ENCODE data around the gene RPS27L. TPM values are rescaled to one million over a fixed set of nuclear protein-coding genes. Genes with fewer than 3 reads are reported as not detected.
A peak's percentile ranks its signal among the peaks of the same experiment; 100 is the strongest.

Gene RPS27L
- total RNA-seq, 2 donors from 2014 or later = 187 to 240 TPM

DNA sequence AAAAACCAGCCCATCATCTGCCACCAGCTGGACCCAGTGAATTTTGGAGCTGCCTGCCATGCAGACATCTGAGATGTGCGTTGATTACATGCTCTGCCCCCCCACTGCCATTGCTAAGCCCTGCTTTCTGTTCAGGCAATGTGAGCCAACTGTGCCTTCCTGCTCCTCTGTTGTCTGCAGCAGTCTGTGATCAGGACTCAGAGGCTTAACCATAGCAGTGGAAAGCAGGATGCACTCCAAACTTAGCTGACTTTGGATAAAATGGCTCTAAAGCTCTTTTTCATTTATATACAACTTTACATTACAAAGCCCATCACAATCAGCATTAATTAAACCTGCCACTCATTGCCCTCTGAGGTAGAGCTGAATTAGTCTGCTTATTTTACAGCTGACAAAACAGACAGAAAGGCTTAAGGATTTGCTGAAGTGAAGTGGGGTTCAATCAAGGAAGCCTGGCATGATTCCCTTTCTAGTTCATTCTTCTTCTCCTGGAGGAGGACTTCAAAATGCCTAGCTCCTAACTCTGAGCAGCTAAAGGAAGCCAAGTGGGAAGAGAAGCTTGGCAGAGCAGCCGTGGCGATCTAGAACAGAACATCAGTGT, 15.7 kb upstream of the RPS27L start:
- H3K27ac Mint-ChIP-seq = no peak overlapping the region
- no peaks in the 10 kb centered on the region for H3K36me3 Mint-ChIP-seq (ENCODE audit: low read depth)
- H3K27me3 Mint-ChIP-seq = no peaks in the 10 kb centered on the region

GRCh38 chr15:63172376-63172775, 15.1 kb upstream of the RPS27L start:
- Mint-ChIP-seq H3K4me1 (peaks cover 4% of the 10 kb centered on the region), H3K9me3 (no peaks in the 10 kb centered on the region), H3K36me3 (ENCODE audit: low read depth) (no peaks in the 10 kb centered on the region), H3K27me3 (no peaks in the 10 kb centered on the region), H3K4me3 (no peak overlapping the region), H3K27ac (peak overlapping the region; percentile 12)
- no peak for ATAC-seq (replicated peaks)

More for the DNA sequence above, 15.7 kb upstream of the RPS27L start:
- Mint-ChIP-seq H3K9me3 (no peaks in the 10 kb centered on the region), H3K4me1 (peaks cover 6% of the 10 kb centered on the region), H3K4me3 (no peak overlapping the region)
- ATAC-seq (replicated peaks) = no peak

- no peaks in the 10 kb centered on the region for H3K4me1 Mint-ChIP-seq
- no peaks in the 10 kb centered on the region for H3K27me3 Mint-ChIP-seq
- H3K4me3 Mint-ChIP-seq = no peak overlapping the region
- no peaks in the 10 kb centered on the region for H3K36me3 Mint-ChIP-seq (ENCODE audit: low read depth)
- H3K27ac Mint-ChIP-seq = peak overlapping the region; percentile 17
- no peak for ATAC-seq (replicated peaks)
- no peaks in the 10 kb centered on the region for H3K9me3 Mint-ChIP-seq
These were observed 12.5 kb upstream of the RPS27L start for GRCh38 chr15:63169788-63170187.

DNA sequence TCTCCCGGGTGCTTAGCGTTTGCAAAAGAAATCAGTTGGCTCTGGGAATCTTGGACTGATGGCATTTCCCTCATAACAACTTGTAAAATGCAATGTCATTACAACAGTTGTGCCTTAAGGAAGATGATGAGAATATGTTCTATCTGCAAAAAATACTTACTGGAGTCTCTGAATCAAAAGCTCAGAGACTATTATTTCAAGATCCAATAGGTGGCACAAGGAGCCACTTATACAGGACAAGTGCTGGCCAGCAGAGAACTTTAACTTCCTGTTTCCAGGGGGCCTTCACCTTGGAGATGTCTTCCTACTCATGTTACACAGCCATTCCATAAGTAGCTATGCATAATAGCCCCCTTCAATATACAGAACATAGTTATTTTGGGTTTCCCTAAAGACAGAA, 8.9 kb upstream of the RPS27L start:
- no peaks in the 10 kb centered on the region for H3K4me1 Mint-ChIP-seq
- H3K36me3 Mint-ChIP-seq (ENCODE audit: low read depth) = no peaks in the 10 kb centered on the region
- no peaks in the 10 kb centered on the region for H3K9me3 Mint-ChIP-seq
- ATAC-seq (replicated peaks) = no peak
- no peak overlapping the region for H3K4me3 Mint-ChIP-seq
- H3K27me3 Mint-ChIP-seq = no peaks in the 10 kb centered on the region
- no peak overlapping the region for H3K27ac Mint-ChIP-seq

DNA sequence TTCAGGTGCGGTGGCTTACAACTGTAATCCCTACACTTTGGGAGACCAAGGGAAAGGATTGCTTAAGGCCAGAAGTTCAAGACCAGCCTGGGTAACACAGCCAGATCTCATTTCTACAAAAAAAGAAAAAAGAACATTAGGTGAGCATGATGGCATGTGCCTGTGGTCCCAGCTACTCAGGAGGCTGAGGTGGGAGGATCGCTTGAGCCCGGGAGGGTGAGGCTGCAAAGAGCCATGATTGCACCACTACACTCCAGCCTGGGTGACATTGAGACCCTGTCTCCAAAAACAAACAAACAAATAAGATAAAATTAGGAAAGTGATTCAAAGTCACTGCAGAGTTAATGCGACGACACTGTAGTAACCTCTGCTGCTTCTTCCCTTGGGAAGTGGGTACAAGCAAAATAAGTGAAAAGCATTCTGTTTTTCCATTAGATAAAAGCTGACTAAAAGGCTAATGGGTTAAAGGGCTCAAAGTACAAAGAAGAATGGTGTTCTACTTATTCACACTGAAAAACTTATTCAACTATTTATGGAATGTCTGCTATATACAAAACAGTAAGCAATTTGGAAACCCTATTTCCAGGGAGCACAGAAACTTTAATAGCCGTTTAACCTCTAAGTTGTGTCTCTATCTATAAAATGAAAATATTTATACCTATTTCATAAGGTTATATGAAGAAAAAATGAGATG, 8.0 kb upstream of the RPS27L start:
- Mint-ChIP-seq H3K27me3 (no peaks in the 10 kb centered on the region), H3K36me3 (ENCODE audit: low read depth) (no peaks in the 10 kb centered on the region), H3K9me3 (no peaks in the 10 kb centered on the region), H3K4me1 (no peaks in the 10 kb centered on the region), H3K27ac (no peak overlapping the region), H3K4me3 (no peak overlapping the region)
- ATAC-seq (replicated peaks) = no peak

DNA sequence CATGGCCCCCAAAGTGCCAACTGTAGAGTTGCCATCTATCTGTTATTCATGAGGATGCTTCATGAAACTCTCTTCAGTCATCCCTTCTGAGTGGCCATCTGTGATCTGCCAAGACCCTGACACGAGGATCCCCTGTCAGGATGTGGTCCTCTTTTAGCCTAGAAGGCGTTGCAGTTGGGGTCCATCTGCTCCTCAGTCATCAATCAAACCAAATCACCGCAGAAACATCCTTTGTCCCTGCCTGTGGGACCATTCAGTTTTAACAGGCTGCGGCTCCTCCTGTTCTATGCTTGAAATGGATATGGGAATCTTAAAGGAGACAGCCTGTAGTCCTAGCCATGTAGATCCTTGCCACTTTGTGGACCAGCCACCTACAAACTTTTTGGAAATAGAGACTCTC, 5.9 kb upstream of the RPS27L start:
- no peaks in the 10 kb centered on the region for H3K36me3 Mint-ChIP-seq (ENCODE audit: low read depth)
- no peaks in the 10 kb centered on the region for H3K27me3 Mint-ChIP-seq
- H3K4me3 Mint-ChIP-seq = no peak overlapping the region
- ATAC-seq (replicated peaks) = no peak
- no peaks in the 10 kb centered on the region for H3K4me1 Mint-ChIP-seq
- H3K27ac Mint-ChIP-seq = peak overlapping the region; percentile 32
- no peaks in the 10 kb centered on the region for H3K9me3 Mint-ChIP-seq

GRCh38 chr15:63160638-63161037, 3.4 kb upstream of the RPS27L start:
- Mint-ChIP-seq H3K27me3 (no peaks in the 10 kb centered on the region), H3K36me3 (ENCODE audit: low read depth) (peaks cover 18% of the 10 kb centered on the region), H3K27ac (no peak overlapping the region), H3K9me3 (no peaks in the 10 kb centered on the region), H3K4me3 (no peak overlapping the region), H3K4me1 (no peaks in the 10 kb centered on the region)
- no peak for ATAC-seq (replicated peaks)

- no peaks in the 10 kb centered on the region for H3K27me3 Mint-ChIP-seq
- peak overlapping the region; percentile 99 for H3K4me3 Mint-ChIP-seq
- H3K4me1 Mint-ChIP-seq = peaks cover 11% of the 10 kb centered on the region
- ATAC-seq (replicated peaks) = peak; percentile 46
- H3K9me3 Mint-ChIP-seq = no peaks in the 10 kb centered on the region
- H3K36me3 Mint-ChIP-seq (ENCODE audit: low read depth) = peaks cover 44% of the 10 kb centered on the region
- H3K27ac Mint-ChIP-seq = peak overlapping the region; percentile 98
These were observed 684 bp upstream of the RPS27L start for GRCh38 chr15:63157891-63158431.

- peak overlapping the region; percentile 98 for H3K27ac Mint-ChIP-seq
- H3K4me3 Mint-ChIP-seq = peak overlapping the region; percentile 99
- no peaks in the 10 kb centered on the region for H3K9me3 Mint-ChIP-seq
- peaks cover 56% of the 10 kb centered on the region for H3K36me3 Mint-ChIP-seq (ENCODE audit: low read depth)
- peak; percentile 31 for ATAC-seq (replicated peaks)
- peaks cover 13% of the 10 kb centered on the region for H3K4me1 Mint-ChIP-seq
- no peaks in the 10 kb centered on the region for H3K27me3 Mint-ChIP-seq
These were observed 541 bp downstream of the RPS27L start for GRCh38 chr15:63156755-63157117.

DNA sequence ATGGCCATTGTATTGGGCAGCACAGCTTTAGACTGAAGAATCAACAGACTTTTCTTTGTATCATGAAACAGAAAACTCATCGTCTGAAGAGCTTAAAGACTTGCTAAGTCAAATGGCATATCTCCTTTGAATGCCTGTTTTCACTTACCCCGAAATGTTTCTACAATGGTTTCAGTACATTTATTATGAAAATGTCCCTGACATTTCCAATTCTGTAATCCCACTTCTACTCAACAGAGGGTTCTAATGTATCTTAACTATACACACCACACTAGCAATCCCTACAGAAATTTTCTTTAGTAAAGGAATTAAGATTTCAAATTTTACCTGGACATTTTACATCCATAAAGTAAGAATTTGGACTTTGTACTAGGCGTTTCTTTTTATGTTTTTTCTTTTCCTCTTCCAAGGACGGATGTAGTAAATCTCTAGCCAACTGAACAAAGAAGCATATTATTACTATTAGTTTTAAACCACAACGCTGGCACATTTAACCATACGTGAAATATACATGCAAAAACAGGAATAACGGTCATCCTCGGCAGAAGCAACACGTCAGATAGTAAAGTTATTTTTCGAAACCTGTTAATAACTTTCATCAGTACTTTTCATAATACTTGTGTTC, 1.1 kb downstream of the RPS27L start:
- no peak for ATAC-seq (replicated peaks)
- no peaks in the 10 kb centered on the region for H3K27me3 Mint-ChIP-seq
- peak overlapping the region; percentile 98 for H3K27ac Mint-ChIP-seq
- H3K36me3 Mint-ChIP-seq (ENCODE audit: low read depth) = peaks cover 61% of the 10 kb centered on the region
- H3K4me3 Mint-ChIP-seq = peak overlapping the region; percentile 99
- H3K9me3 Mint-ChIP-seq = no peaks in the 10 kb centered on the region
- peaks cover 16% of the 10 kb centered on the region for H3K4me1 Mint-ChIP-seq

- Mint-ChIP-seq H3K36me3 (ENCODE audit: low read depth) (peaks cover 62% of the 10 kb centered on the region), H3K4me3 (peak overlapping the region; percentile 99), H3K9me3 (no peaks in the 10 kb centered on the region), H3K27me3 (no peaks in the 10 kb centered on the region), H3K4me1 (peaks cover 16% of the 10 kb centered on the region), H3K27ac (no peak overlapping the region)
- no peak for ATAC-seq (replicated peaks)
These were observed 1.8 kb downstream of the RPS27L start for GRCh38 chr15:63155486-63155885.

GRCh38 chr15:63151665-63152064, 5.6 kb downstream of the RPS27L start:
- Mint-ChIP-seq H3K4me1 (peaks cover 16% of the 10 kb centered on the region), H3K27ac (no peak overlapping the region)
- no peak for ATAC-seq (replicated peaks)

GRCh38 chr15:63146684-63147083, 10.6 kb downstream of the RPS27L start:
- no peak for ATAC-seq (replicated peaks)
- Mint-ChIP-seq H3K4me3 (no peak overlapping the region), H3K36me3 (ENCODE audit: low read depth) (peaks cover 56% of the 10 kb centered on the region), H3K4me1 (peaks cover 13% of the 10 kb centered on the region), H3K27me3 (no peaks in the 10 kb centered on the region), H3K27ac (no peak overlapping the region), H3K9me3 (no peaks in the 10 kb centered on the region)

More at GRCh38 chr15:63151665-63152064, 5.6 kb downstream of the RPS27L start:
- H3K9me3 Mint-ChIP-seq = no peaks in the 10 kb centered on the region
- peaks cover 83% of the 10 kb centered on the region for H3K36me3 Mint-ChIP-seq (ENCODE audit: low read depth)
- no peak overlapping the region for H3K4me3 Mint-ChIP-seq
- no peaks in the 10 kb centered on the region for H3K27me3 Mint-ChIP-seq

- Mint-ChIP-seq H3K9me3 (no peaks in the 10 kb centered on the region), H3K27ac (no peak overlapping the region), H3K4me1 (peaks cover 14% of the 10 kb centered on the region), H3K27me3 (no peaks in the 10 kb centered on the region), H3K36me3 (ENCODE audit: low read depth) (peaks cover 58% of the 10 kb centered on the region), H3K4me3 (no peak overlapping the region)
- ATAC-seq (replicated peaks) = peak; percentile 52
These were observed 11.9 kb downstream of the RPS27L start for GRCh38 chr15:63145426-63145825.

- Mint-ChIP-seq H3K4me3 (no peak overlapping the region), H3K36me3 (ENCODE audit: low read depth) (peaks cover 35% of the 10 kb centered on the region), H3K9me3 (no peaks in the 10 kb centered on the region), H3K27ac (no peak overlapping the region), H3K27me3 (no peaks in the 10 kb centered on the region), H3K4me1 (peaks cover 14% of the 10 kb centered on the region)
- ATAC-seq (replicated peaks) = peak; percentile 21
These were observed 16.3 kb downstream of the RPS27L start for GRCh38 chr15:63140936-63141335.

Data from activated T-helper 17 cell treated with anti-CD3 and anti-CD28 coated beads, Interleukin-2, amount 50 U/mL, for 72 hours (primary cell).